Measurements from ENCODE around the gene SGTA.
"Not testable (repeated sequence)": the region's sequence is repeated elsewhere in the genome, so short reads cannot be mapped to it uniquely, and the experiment has no call there.

The SGTA gene

GRCh38 chr19:2798158-2798685, 15.1 kb upstream of the SGTA start:
- no peak overlapping the region for H3K4me3 ChIP-seq (ENCODE audit: low read depth, low read length)
- DNase-seq (ENCODE audit: low read depth), result no peak
- TF ChIP-seq CTCF (conservative IDR thresholded peaks at IDR 0.05; ENCODE audit: low read depth, low read length), result no peak

GRCh38 chr19:2797280-2797679, 14.2 kb upstream of the SGTA start:
- H3K4me3 ChIP-seq (ENCODE audit: low read depth, low read length), result no peak overlapping the region
- no peak for TF ChIP-seq CTCF (conservative IDR thresholded peaks at IDR 0.05; ENCODE audit: low read depth, low read length)
- no peak for DNase-seq (ENCODE audit: low read depth)

GRCh38 chr19:2796659-2797266, 13.7 kb upstream of the SGTA start:
- DNase-seq (ENCODE audit: low read depth), result no peak
- no peak for TF ChIP-seq CTCF (conservative IDR thresholded peaks at IDR 0.05; ENCODE audit: low read depth, low read length)
- H3K4me3 ChIP-seq (ENCODE audit: low read depth, low read length), result no peak overlapping the region

GRCh38 chr19:2795827-2796658, 13.0 kb upstream of the SGTA start:
- no peak for TF ChIP-seq CTCF (conservative IDR thresholded peaks at IDR 0.05; ENCODE audit: low read depth, low read length)
- DNase-seq (ENCODE audit: low read depth), result no peak
- H3K4me3 ChIP-seq (ENCODE audit: low read depth, low read length), result no peak overlapping the region

- no peak for DNase-seq (ENCODE audit: low read depth)
- no peak for TF ChIP-seq CTCF (conservative IDR thresholded peaks at IDR 0.05; ENCODE audit: low read depth, low read length)
- no peak overlapping the region for H3K4me3 ChIP-seq (ENCODE audit: low read depth, low read length)
Measured at GRCh38 chr19:2793577-2793976, 10.5 kb upstream of the SGTA start.

- no peak for DNase-seq (ENCODE audit: low read depth)
- no peak for TF ChIP-seq CTCF (conservative IDR thresholded peaks at IDR 0.05; ENCODE audit: low read depth, low read length)
- H3K4me3 ChIP-seq (ENCODE audit: low read depth, low read length), result no peak overlapping the region
Measured at GRCh38 chr19:2793126-2793525, 10.1 kb upstream of the SGTA start.

- DNase-seq (ENCODE audit: low read depth); H3K4me3 ChIP-seq (ENCODE audit: low read depth, low read length): not testable (repeated sequence)
Measured at GRCh38 chr19:2792666-2793065, 9.6 kb upstream of the SGTA start.

Data from choroid plexus epithelial cell (primary cell).